GM23248 (cell line): ENCODE data around the gene GOLGA7B. TPM values are rescaled to one million over a fixed set of nuclear protein-coding genes. Genes with fewer than 3 reads are reported as not detected.

Source experiments
- DNase-seq: peaks from one replicate; pipeline ENCODE4 v3.0.0-alpha.2; 2015
- H2AFZ ChIP-seq: fragments of 200-600 bp; sonication (generic); 2 replicates; pipeline ENCODE4 v1.6.1; 2016; ENCODE audit warnings: antibody characterized with exemption
- H3F3A ChIP-seq: fragments of 200-600 bp; sonication (generic); 2 replicates; pipeline ENCODE4 v1.6.1; 2016; ENCODE audit warnings: mild to moderate bottlenecking, antibody characterized with exemption, mixed run types; ENCODE audit not compliant: insufficient read depth
- H3K27ac ChIP-seq: fragments of 200-600 bp; sonication (generic); 2 replicates; pipeline ENCODE4 v1.5.1; 2016; ENCODE audit warnings: mild to moderate bottlenecking
- H3K27me3 ChIP-seq: fragments of 200-600 bp; sonication (generic); replicated peaks from 2 replicates; pipeline ENCODE4 v1.6.1; 2016; ENCODE audit warnings: mild to moderate bottlenecking; ENCODE audit not compliant: insufficient read depth
- H3K36me3 ChIP-seq: fragments of 200-600 bp; sonication (generic); 2 replicates; pipeline ENCODE4 v1.6.1; 2016; ENCODE audit warnings: low read depth, mild to moderate bottlenecking
- H3K4me1 ChIP-seq: fragments of 200-600 bp; sonication (generic); 2 replicates; pipeline ENCODE4 v1.6.1; 2016; ENCODE audit warnings: mild to moderate bottlenecking; ENCODE audit not compliant: insufficient read depth
- H3K4me2 ChIP-seq: fragments of 200-600 bp; sonication (generic); one replicate; pipeline ENCODE4 v1.6.1; 2016; ENCODE audit warnings: mild to moderate bottlenecking; ENCODE audit not compliant: unreplicated experiment
- H3K4me3 ChIP-seq: fragments of 200-600 bp; sonication (generic); 2 replicates; pipeline ENCODE4 v1.5.1; 2016; ENCODE audit warnings: mild to moderate bottlenecking
- H3K79me2 ChIP-seq: fragments of 200-600 bp; sonication (generic); 2 replicates; pipeline ENCODE4 v1.6.1; 2016; ENCODE audit warnings: mild to moderate bottlenecking; ENCODE audit not compliant: insufficient read depth
- H3K9ac ChIP-seq: fragments of 200-600 bp; sonication (generic); 2 replicates; pipeline ENCODE4 v1.6.1; 2016; ENCODE audit warnings: mild to moderate bottlenecking
- H3K9me2 ChIP-seq: fragments of 200-600 bp; sonication (generic); 2 replicates; pipeline ENCODE4 v1.6.1; 2016; ENCODE audit warnings: mixed run types, mild to moderate bottlenecking, moderate library complexity; ENCODE audit not compliant: insufficient read depth
- H3K9me3 ChIP-seq: fragments of 200-600 bp; sonication (generic); one replicate; pipeline ENCODE4 v1.6.1; 2017; ENCODE audit warnings: low read depth
- H4K20me1 ChIP-seq: fragments of 200-600 bp; sonication (generic); 2 replicates; pipeline ENCODE4 v1.6.0; 2016; ENCODE audit not compliant: insufficient read depth
- EZH2 ChIP-seq: fragments of 200-600 bp; sonication (generic); IDR thresholded peaks from 2 replicates; pipeline ENCODE4 v1.6.1; 2018; ENCODE audit warnings: antibody characterized with exemption, mild to moderate bottlenecking; ENCODE audit not compliant: insufficient read depth, poor library complexity, severe bottlenecking
- EZH2phosphoT487 ChIP-seq: fragments of 200-600 bp; sonication (generic); IDR thresholded peaks from 2 replicates; pipeline ENCODE4 v1.6.1; 2018; ENCODE audit warnings: antibody characterized with exemption, moderate library complexity, mild to moderate bottlenecking, low read depth; ENCODE audit not compliant: insufficient read depth
- WGBS, 2 experiments: methylation state at CpG; one replicate each; pipeline ENCODE4 v1.1.6; 2015 to 2017; ENCODE audit warnings: low lambda C conversion rate in 2 of 2, low coverage in 1 of 2; ENCODE audit errors: missing lambda C conversion rate in 2 of 2; 5-methylcytosine and 5-hydroxymethylcytosine counted together
- in situ Hi-C: fragments of 300-500 bp; cut with MboI; formaldehyde crosslinking; loops from 2 replicates; pipeline ENCODE4 v1.15.0; 2020
- polyA plus RNA-seq: library from polyadenylated mRNA; unstranded; fragments of >200 nt; fragmentation: Nextera tagmentation; extraction: Ambion mirVana; gene quantifications from 2 replicates; pipeline ENCODE4 v1.2.1, GENCODE V29; 2016
- total RNA-seq: library from RNA; depleted of rRNA; stranded (reverse); fragments of >200 nt; shearing (Covaris generic); gene quantifications from 2 replicates; pipeline ENCODE4 v1.2.3, GENCODE V29; 2014; rRNA removed

Gene GOLGA7B
- total and polyA plus RNA-seq, 2 experiments from 2014 or later, result not detected

DNA sequence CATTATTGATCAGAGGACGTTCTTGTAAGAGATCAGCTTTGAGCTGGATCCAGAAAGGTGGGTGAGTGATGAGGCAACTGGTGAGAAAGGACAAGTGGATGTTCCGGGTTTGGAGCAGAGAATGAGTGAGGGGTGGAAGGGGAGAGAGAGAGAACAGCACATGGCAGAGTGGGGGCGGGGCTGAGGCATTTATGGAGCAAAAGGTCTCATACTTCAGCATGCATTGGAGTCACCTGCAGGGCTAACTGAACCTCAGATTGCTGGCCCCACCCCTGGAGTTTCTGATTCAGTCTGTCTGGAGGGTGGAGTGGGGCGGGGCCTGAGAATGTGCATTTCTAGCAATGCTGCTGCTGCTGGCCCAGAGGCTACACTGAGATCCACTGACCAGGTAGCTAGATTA lies 71.2 kb downstream of the GOLGA7B start:
- Histone ChIP-seq H4K20me1 (no peaks in the 10 kb centered on the region), H2AFZ (no peak overlapping the region), H3K27me3 (peaks cover 41% of the 10 kb centered on the region), H3F3A (no peaks in the 10 kb centered on the region), H3K9me3 (no peaks in the 10 kb centered on the region), H3K36me3 (no peaks in the 10 kb centered on the region), H3K79me2 (no peaks in the 10 kb centered on the region), H3K9me2 (no peaks in the 10 kb centered on the region), H3K9ac (no peak overlapping the region), H3K27ac (no peak overlapping the region), H3K4me3 (no peak overlapping the region), H3K4me2 (no peak overlapping the region), H3K4me1 (no peaks in the 10 kb centered on the region)
- 26 to 34% methylated on average over 4 of the region's 4 CpGs for WGBS, 2 experiments
- DNase-seq, result no peak
- in situ Hi-C loops, result no loop called here
- TF ChIP-seq EZH2phosphoT487 (no peak), EZH2 (no peak)

Other genes starting within 250 kb of the GOLGA7B start
- 5.3 and 7.9 TPM in 2 replicates for gene MORN4, start 216.3 kb upstream of the GOLGA7B start, total RNA-seq
- 19.8 and 22.2 TPM in 2 replicates for gene MORN4, start 216.3 kb upstream of the GOLGA7B start, polyA plus RNA-seq
- 23.1 and 28.7 TPM in 2 replicates for gene PI4K2A, start 209.2 kb upstream of the GOLGA7B start, total RNA-seq
- 16.1 and 16.6 TPM in 2 replicates for gene PI4K2A, start 209.2 kb upstream of the GOLGA7B start, polyA plus RNA-seq
- 13.4 and 33.8 TPM in 2 replicates for gene AVPI1, start 162.6 kb upstream of the GOLGA7B start, total RNA-seq
- gene AVPI1, start 162.6 kb upstream of the GOLGA7B start, polyA plus RNA-seq, result 30.5 and 31.4 TPM in 2 replicates
- 64.8 and 66.3 TPM in 2 replicates for gene MARVELD1, start 136.1 kb upstream of the GOLGA7B start, total RNA-seq
- 27.6 and 29.4 TPM in 2 replicates for gene MARVELD1, start 136.1 kb upstream of the GOLGA7B start, polyA plus RNA-seq
- gene ZFYVE27, start 112.7 kb upstream of the GOLGA7B start, total RNA-seq, result 20.6 and 32.6 TPM in 2 replicates
- 15.9 and 17.2 TPM in 2 replicates for gene ZFYVE27, start 112.7 kb upstream of the GOLGA7B start, polyA plus RNA-seq
- gene SFRP5, start 77.8 kb upstream of the GOLGA7B start, total RNA-seq, result not detected in 2 replicates
- not detected in 2 replicates for gene SFRP5, start 77.8 kb upstream of the GOLGA7B start, polyA plus RNA-seq
- 0.13 TPM in 1 of 2 replicates, not detected in the other for gene CRTAC1, start 180.8 kb downstream of the GOLGA7B start, total RNA-seq
- not detected in 2 replicates for gene CRTAC1, start 180.8 kb downstream of the GOLGA7B start, polyA plus RNA-seq